K562 (cell line): ENCODE measurements around the gene RNU6-9. TPM values are rescaled to one million over a fixed set of nuclear protein-coding genes. Genes with fewer than 3 reads are reported as not detected.

Experiments used
- ARID2 ChIP-seq: fragments of 450-650 bp; IDR thresholded peaks from 2 replicates; pipeline ENCODE4 v1.6.1; 2017; ENCODE audit warnings: antibody characterized with exemption, mild to moderate bottlenecking
- CBFA2T3 ChIP-seq: fragments of 450-650 bp; IDR thresholded peaks from 2 replicates; pipeline ENCODE4 v1.6.1; 2017
- CBX1 ChIP-seq: sonication (generic); IDR thresholded peaks from 2 replicates; pipeline ENCODE4 v1.6.1; 2016; ENCODE audit warnings: antibody characterized with exemption, low read depth, mild to moderate bottlenecking
- GTF2B ChIP-seq: IDR thresholded peaks from 2 replicates; pipeline ENCODE4 v1.6.1; 2011; ENCODE audit not compliant: insufficient read length; ENCODE audit errors: extremely low read depth
- JUN ChIP-seq, 2 experiments: sonication (generic) in 1 of 2; formaldehyde crosslinking in 1 of 2; IDR thresholded peaks; 2 replicates each; pipeline versions ENCODE4 v1.6.1 to v1.8.0; 2012 to 2022; ENCODE audit warnings: borderline replicate concordance in 2 of 2, mild to moderate bottlenecking in 2 of 2, improper control_type of control experiment in 1 of 2, low read depth in 1 of 2, low read length in 1 of 2, missing genetic modification reagents in 1 of 2
- JUND ChIP-seq, 2 experiments: IDR thresholded peaks; 2 replicates in 1 of 2; 3 replicates in 1 of 2; pipeline ENCODE4 v1.6.1; 2011; ENCODE audit warnings: borderline replicate concordance in 2 of 2, low read depth in 2 of 2, low read length in 2 of 2, improper control_type of control experiment in 1 of 2, missing biosample characterization in 1 of 2, missing genetic modification characterization in 1 of 2, missing genetic modification reagents in 1 of 2
- RB1 ChIP-seq: fragments of 450-650 bp; IDR thresholded peaks from 2 replicates; pipeline ENCODE4 v1.6.1; 2017; ENCODE audit warnings: low read depth, mild to moderate bottlenecking
- RBM15 ChIP-seq: fragments of 200-400 bp; formaldehyde crosslinking; IDR thresholded peaks from 2 replicates; pipeline ENCODE4 v1.6.1; 2018; ENCODE audit warnings: mild to moderate bottlenecking, low read length, moderate library complexity; ENCODE audit not compliant: insufficient read depth
- XRCC5 ChIP-seq: fragments of 200-400 bp; formaldehyde crosslinking; IDR thresholded peaks from 2 replicates; pipeline ENCODE4 v1.6.1; 2017; ENCODE audit warnings: low read depth, mild to moderate bottlenecking, low read length
- ZBTB7A ChIP-seq: IDR thresholded peaks from 2 replicates; pipeline ENCODE4 v1.6.1; 2011; ENCODE audit warnings: low read depth, mild to moderate bottlenecking, low read length, moderate library complexity, borderline replicate concordance; ENCODE audit not compliant: control insufficient read depth
- ZFX ChIP-seq: sonication (generic); formaldehyde crosslinking; IDR thresholded peaks from 2 replicates; pipeline ENCODE4 v1.8.0; 2022; ENCODE audit warnings: mild to moderate bottlenecking, missing genetic modification reagents, moderate library complexity
- ZNF224 ChIP-seq: sonication (generic); formaldehyde crosslinking; IDR thresholded peaks from 2 replicates; pipeline ENCODE4 v1.8.0; 2022; ENCODE audit warnings: mild to moderate bottlenecking, missing genetic modification reagents
- ZNF436 ChIP-seq: fragments of 250-450, 450-650 bp; sonication (Bioruptor Pico); formaldehyde crosslinking; IDR thresholded peaks from 2 replicates; pipeline ENCODE4 v1.7.0; 2020; ENCODE audit warnings: mild to moderate bottlenecking
- ZNF592 ChIP-seq: fragments of 450-650 bp; IDR thresholded peaks from 2 replicates; pipeline ENCODE4 v1.6.1; 2017; ENCODE audit warnings: antibody characterized with exemption, mild to moderate bottlenecking
- ZNF699 ChIP-seq: fragments of 250-450 bp; sonication (Bioruptor Pico); IDR thresholded peaks from 2 replicates; pipeline ENCODE4 v1.8.0; 2021; ENCODE audit warnings: mild to moderate bottlenecking, moderate library complexity; ENCODE audit not compliant: insufficient replicate concordance
- ZNF717 ChIP-seq: fragments of 250-450 bp; sonication (Bioruptor Pico); IDR thresholded peaks from 2 replicates; pipeline ENCODE4 v1.5.0; 2021
- polyA plus RNA-seq, 8 experiments: library from polyadenylated mRNA; depleted of rRNA in 4 of 8; stranded (reverse) in 5 of 8; unstranded in 3 of 8; fragments of >200 nt; fragmentation: Nextera tagmentation in 2 of 8; fragmentation: Illumina TruSeq in 1 of 8; extraction: Ambion mirVana in 2 of 8; extraction: Trizol in 1 of 8; gene quantifications; 2 replicates each; pipeline versions ENCODE4 v1.2.1 to v1.2.3, GENCODE V29; 2011 to 2014; ENCODE audit warnings: inconsistent platforms in 1 of 8, missing spikeins in 1 of 8
- total RNA-seq, 7 experiments: library from RNA; depleted of rRNA in 6 of 7; stranded (reverse); fragments of >200 nt in 6 of 7; fragmentation: Illumina TruSeq in 2 of 7; extraction: Trizol in 2 of 7; gene quantifications; 2 replicates each; pipeline versions ENCODE4 v1.2.1 to v1.2.3, GENCODE V29; 2011 to 2021; ENCODE audit warnings: low replicate concordance in 1 of 7
- TF ChIP-seq, protein P1 (sequence below): sonication (generic); formaldehyde crosslinking; IDR thresholded peaks from 2 replicates; pipeline ENCODE4 v1.8.0; 2023; ENCODE audit warnings: mild to moderate bottlenecking, missing genetic modification reagents

RNU6-9 gene
- total and polyA plus RNA-seq, 9 of the 15 experiments (the other 6 are each of a cell fraction or from before 2014, with no cell fraction given) = not detected

DNA sequence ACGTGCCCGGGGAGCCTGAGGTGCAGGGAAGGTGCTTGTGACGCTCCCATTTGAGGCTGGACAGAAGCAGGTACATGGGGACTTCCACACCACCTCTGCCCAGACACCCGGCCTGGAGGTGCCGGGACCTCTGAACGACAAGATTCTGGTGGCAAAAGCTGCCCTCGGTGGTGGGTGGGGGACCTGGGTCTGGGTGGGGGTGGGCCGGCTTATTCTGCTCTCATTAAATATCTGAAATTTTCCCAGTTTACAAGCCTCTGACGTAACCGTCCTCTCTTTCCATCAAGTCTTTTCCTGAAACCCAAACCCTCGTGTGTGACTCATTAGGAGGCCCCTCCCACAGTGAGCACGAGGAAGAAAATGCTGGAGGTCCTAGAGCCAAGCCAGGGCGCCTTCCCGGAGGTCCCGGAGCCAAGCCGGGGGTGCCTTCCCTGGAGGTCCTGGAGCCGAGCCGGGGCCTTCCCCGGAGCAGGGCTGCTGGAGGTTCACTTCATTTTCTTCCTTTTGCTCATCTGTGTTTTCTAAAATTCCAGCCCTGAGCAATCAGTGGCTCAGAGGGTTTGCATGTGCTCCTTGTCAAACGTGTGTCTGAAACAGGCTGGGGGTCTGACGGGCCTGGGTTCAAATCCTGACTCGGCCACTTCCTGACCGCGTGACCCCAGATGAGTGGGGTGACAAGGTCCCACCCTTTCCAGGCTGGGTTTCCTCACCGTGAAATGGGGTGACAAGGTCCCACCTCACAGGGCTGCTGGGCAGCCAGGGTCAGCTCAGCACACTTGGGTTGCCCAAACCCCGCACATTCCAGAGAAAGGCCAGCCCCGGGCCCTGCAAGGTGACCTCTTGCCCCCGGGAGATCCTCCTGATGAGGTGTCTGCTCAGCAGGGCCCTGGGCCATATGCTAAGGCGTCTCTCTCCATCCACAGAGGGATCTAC lies 23.8 kb upstream of the RNU6-9 start (continued):
- TF ChIP-seq JUN (IDR thresholded peaks at IDR 0.05; ENCODE audit: borderline replicate concordance, low read depth, low read length) (0 out of 2 replicates have a peak, but pooled peaks have one; percentile 41), JUN (CRISPR knock-in tag; IDR thresholded peaks at IDR 0.05; ENCODE audit: borderline replicate concordance) (no peak), ARID2 (no peak), ZBTB7A (peak; percentile 27; the same call in 1 of the 2 replicates), ZNF592 (peak; percentile 31; the same call in 1 of the 2 replicates), XRCC5 (0 out of 2 replicates have a peak, but pooled peaks have one; percentile 39), RB1 (no peak), ZNF717 (no peak), RBM15 (no peak), CBFA2T3 (no peak), CBX1 (0 out of 2 replicates have a peak, but pooled peaks have one; percentile 15), ZNF436 (CRISPR knock-in tag) (no peak), GTF2B (no peak), JUND (IDR thresholded peaks at IDR 0.05; ENCODE audit: borderline replicate concordance, low read depth, low read length) (peak; percentile 79; the same call in 1 of the 2 replicates), JUND (tag; IDR thresholded peaks at IDR 0.05; ENCODE audit: borderline replicate concordance, low read depth, low read length) (no peak; the same call in 2 of the 3 replicates), ZFX (CRISPR knock-in tag) (peak; percentile 11; the same call in 1 of the 2 replicates), ZNF699 (no peak), ZNF224 (no peak)
- TF ChIP-seq, protein P1, sequence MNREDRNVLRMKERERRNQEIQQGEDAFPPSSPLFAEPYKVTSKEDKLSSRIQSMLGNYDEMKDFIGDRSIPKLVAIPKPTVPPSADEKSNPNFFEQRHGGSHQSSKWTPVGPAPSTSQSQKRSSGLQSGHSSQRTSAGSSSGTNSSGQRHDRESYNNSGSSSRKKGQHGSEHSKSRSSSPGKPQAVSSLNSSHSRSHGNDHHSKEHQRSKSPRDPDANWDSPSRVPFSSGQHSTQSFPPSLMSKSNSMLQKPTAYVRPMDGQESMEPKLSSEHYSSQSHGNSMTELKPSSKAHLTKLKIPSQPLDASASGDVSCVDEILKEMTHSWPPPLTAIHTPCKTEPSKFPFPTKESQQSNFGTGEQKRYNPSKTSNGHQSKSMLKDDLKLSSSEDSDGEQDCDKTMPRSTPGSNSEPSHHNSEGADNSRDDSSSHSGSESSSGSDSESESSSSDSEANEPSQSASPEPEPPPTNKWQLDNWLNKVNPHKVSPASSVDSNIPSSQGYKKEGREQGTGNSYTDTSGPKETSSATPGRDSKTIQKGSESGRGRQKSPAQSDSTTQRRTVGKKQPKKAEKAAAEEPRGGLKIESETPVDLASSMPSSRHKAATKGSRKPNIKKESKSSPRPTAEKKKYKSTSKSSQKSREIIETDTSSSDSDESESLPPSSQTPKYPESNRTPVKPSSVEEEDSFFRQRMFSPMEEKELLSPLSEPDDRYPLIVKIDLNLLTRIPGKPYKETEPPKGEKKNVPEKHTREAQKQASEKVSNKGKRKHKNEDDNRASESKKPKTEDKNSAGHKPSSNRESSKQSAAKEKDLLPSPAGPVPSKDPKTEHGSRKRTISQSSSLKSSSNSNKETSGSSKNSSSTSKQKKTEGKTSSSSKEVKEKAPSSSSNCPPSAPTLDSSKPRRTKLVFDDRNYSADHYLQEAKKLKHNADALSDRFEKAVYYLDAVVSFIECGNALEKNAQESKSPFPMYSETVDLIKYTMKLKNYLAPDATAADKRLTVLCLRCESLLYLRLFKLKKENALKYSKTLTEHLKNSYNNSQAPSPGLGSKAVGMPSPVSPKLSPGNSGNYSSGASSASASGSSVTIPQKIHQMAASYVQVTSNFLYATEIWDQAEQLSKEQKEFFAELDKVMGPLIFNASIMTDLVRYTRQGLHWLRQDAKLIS (CRISPR knock-in tag) = 0 out of 2 replicates have a peak, but pooled peaks have one; percentile 36
